BLaER1 treated with 17β-estradiol and CSF1 and Interleukin-3, amounts not matched to agents 10 nM and 100 nM (cell line): ENCODE data around the gene TYSND1.
"Not testable (repeated sequence)": the region's sequence is repeated elsewhere in the genome, so short reads cannot be mapped to it uniquely, and the experiment has no call there.

Experiments
- H3K27ac ChIP-seq, 11 experiments: shearing (Covaris generic); formaldehyde crosslinking; 2 replicates each; pipeline ENCODE4 v1.8.1; 2022
- H3K27me3 ChIP-seq, 11 experiments: shearing (Covaris generic); formaldehyde crosslinking; 2 replicates each; pipeline ENCODE4 v1.8.1; 2022
- H3K36me3 ChIP-seq, 11 experiments: shearing (Covaris generic); formaldehyde crosslinking; 2 replicates each; pipeline ENCODE4 v1.8.1; 2022
- H3K4me1 ChIP-seq, 10 experiments: shearing (Covaris generic); formaldehyde crosslinking; 2 replicates each; pipeline ENCODE4 v1.8.1; 2022
- H3K4me2 ChIP-seq, 11 experiments: shearing (Covaris generic); formaldehyde crosslinking; 2 replicates each; pipeline ENCODE4 v1.8.1; 2022
- H3K4me3 ChIP-seq, 10 experiments: shearing (Covaris generic); formaldehyde crosslinking; 2 replicates each; pipeline ENCODE4 v1.8.1; 2022
- H3K9ac ChIP-seq, 11 experiments: shearing (Covaris generic); formaldehyde crosslinking; 2 replicates each; pipeline ENCODE4 v1.8.1; 2022
- H3K9me3 ChIP-seq, 11 experiments: shearing (Covaris generic); formaldehyde crosslinking; replicated peaks in 1 of 11; 2 replicates each; pipeline ENCODE4 v1.8.1; 2022
- H4K20me1 ChIP-seq, 11 experiments: shearing (Covaris generic); formaldehyde crosslinking; 2 replicates each; pipeline ENCODE4 v1.8.1; 2022
- Cebpa-rat ChIP-seq, 11 experiments: shearing (Covaris generic); IDR thresholded peaks; 2 replicates each; pipeline ENCODE4 v1.8.1; 2022

Gene TYSND1

GRCh38 chr10:70124415-70124814 lies 22.1 kb downstream of the TYSND1 start:
- Histone ChIP-seq H3K36me3 (peaks cover 0 to 57% (median 25%) of the 10 kb centered on the region in 11 experiments; a peak in 18 of 22 replicates), H3K9ac (no peak overlapping the region), H3K9me3 (peaks cover 0 to 11% (median 0%) of the 10 kb centered on the region in 11 experiments; a peak in 3 of 22 replicates), H3K4me2 (0 out of 22 replicates have a peak overlapping the region, but pooled peaks of 1 of the 11 experiments have one; percentile 13), H3K4me3 (no peak overlapping the region), H3K4me1 (peaks cover 14 to 45% (median 33%) of the 10 kb centered on the region in 10 experiments), H3K27ac (peak overlapping the region in 1 of 11 experiments; percentile 71; a peak in 2 of 22 replicates), H3K27me3 (no peaks in the 10 kb centered on the region), H4K20me1 (peaks cover 0 to 25% (median 0%) of the 10 kb centered on the region in 11 experiments; a peak in 5 of 22 replicates)
- TF ChIP-seq Cebpa-rat (IDR thresholded peaks at IDR 0.05) = no peak

- Histone ChIP-seq H3K9me3 (peaks cover 0 to 11% (median 0%) of the 10 kb centered on the region in 11 experiments; a peak in 3 of 22 replicates), H3K4me1 (peaks cover 14 to 45% (median 33%) of the 10 kb centered on the region in 10 experiments), H4K20me1 (peaks cover 0 to 25% (median 0%) of the 10 kb centered on the region in 11 experiments; a peak in 5 of 22 replicates), H3K4me2 (peak overlapping the region in 2 of 11 experiments; percentile 27 to 51; a peak in 3 of 22 replicates), H3K36me3 (peaks cover 0 to 63% (median 28%) of the 10 kb centered on the region in 11 experiments; a peak in 19 of 22 replicates), H3K27ac (peak overlapping the region in 4 of 11 experiments; percentile 18 to 53 (median 30); a peak in 4 of 22 replicates), H3K27me3 (no peaks in the 10 kb centered on the region), H3K9ac (no peak overlapping the region), H3K4me3 (no peak overlapping the region)
- no peak for TF ChIP-seq Cebpa-rat (IDR thresholded peaks at IDR 0.05)
These were observed 22.7 kb downstream of the TYSND1 start for GRCh38 chr10:70123817-70124216.

DNA sequence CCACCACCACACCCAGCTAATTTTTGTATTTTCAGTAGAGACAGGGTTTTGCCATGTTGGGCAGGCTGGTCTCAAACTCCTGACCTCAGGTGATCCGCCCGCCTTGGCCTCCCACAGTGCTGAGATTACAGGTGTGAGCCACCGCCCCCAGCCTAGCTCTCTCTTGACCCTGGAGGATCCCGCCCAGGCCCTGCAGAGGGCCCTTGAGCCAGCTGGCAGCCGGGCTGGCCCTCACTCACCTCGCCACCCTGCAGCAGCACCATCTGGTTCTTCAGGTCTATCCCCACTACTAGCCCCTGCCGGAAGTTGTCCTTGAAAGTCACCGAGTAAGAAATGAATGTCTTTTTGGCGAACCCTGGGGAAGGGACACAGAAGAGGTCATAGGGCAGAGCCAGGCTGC lies 23.3 kb downstream of the TYSND1 start:
- Histone ChIP-seq H3K4me1 (peaks cover 14 to 45% (median 33%) of the 10 kb centered on the region in 10 experiments), H3K9me3 (peaks cover 0 to 11% (median 0%) of the 10 kb centered on the region in 11 experiments; a peak in 3 of 22 replicates), H3K36me3 (peaks cover 0 to 63% (median 28%) of the 10 kb centered on the region in 11 experiments; a peak in 19 of 22 replicates), H4K20me1 (peaks cover 0 to 20% (median 0%) of the 10 kb centered on the region in 11 experiments; a peak in 5 of 22 replicates), H3K9ac (0 out of 22 replicates have a peak overlapping the region, but pooled peaks of 1 of the 11 experiments have one; percentile 8), H3K4me2 (peak overlapping the region in 5 of 11 experiments; percentile 2 to 51 (median 27); a peak in 7 of 22 replicates), H3K27ac (peak overlapping the region in 7 of 11 experiments; percentile 8 to 53 (median 25); a peak in 10 of 22 replicates)
- not testable (repeated sequence) for H3K4me3 ChIP-seq, H3K27me3 ChIP-seq

- peaks cover 14 to 45% (median 33%) of the 10 kb centered on the region in 10 experiments for H3K4me1 ChIP-seq
- H3K36me3 ChIP-seq = peaks cover 0 to 66% (median 32%) of the 10 kb centered on the region in 11 experiments; a peak in 19 of 22 replicates
- H4K20me1 ChIP-seq = peaks cover 0 to 16% (median 0%) of the 10 kb centered on the region in 11 experiments; a peak in 5 of 22 replicates
- H3K9ac ChIP-seq = peak overlapping the region in 1 of 11 experiments; percentile 6; a peak in 1 of 22 replicates
- H3K4me3 ChIP-seq = no peak overlapping the region
- peak overlapping the region in 5 of 11 experiments; percentile 2 to 51 (median 27); a peak in 8 of 22 replicates for H3K4me2 ChIP-seq
- peak overlapping the region in 5 of 11 experiments; percentile 23 to 53 (median 26); a peak in 7 of 22 replicates for H3K27ac ChIP-seq
- H3K27me3 ChIP-seq = no peaks in the 10 kb centered on the region
- peaks cover 0 to 11% (median 0%) of the 10 kb centered on the region in 11 experiments; a peak in 3 of 22 replicates for H3K9me3 ChIP-seq
- no peak; a peak in 1 of 22 replicates for TF ChIP-seq Cebpa-rat (IDR thresholded peaks at IDR 0.05)
These were observed 23.8 kb downstream of the TYSND1 start for GRCh38 chr10:70122742-70123141.

- peaks cover 0 to 19% (median 0%) of the 10 kb centered on the region in 11 experiments; a peak in 3 of 22 replicates for H4K20me1 ChIP-seq
- peaks cover 0 to 11% (median 0%) of the 10 kb centered on the region in 11 experiments; a peak in 3 of 22 replicates for H3K9me3 ChIP-seq
- H3K27ac ChIP-seq = no peak overlapping the region
- no peaks in the 10 kb centered on the region for H3K27me3 ChIP-seq
- no peak overlapping the region for H3K9ac ChIP-seq
- H3K4me1 ChIP-seq = peaks cover 11 to 38% (median 26%) of the 10 kb centered on the region in 10 experiments
- H3K36me3 ChIP-seq = peaks cover 0 to 75% (median 41%) of the 10 kb centered on the region in 11 experiments; a peak in 19 of 22 replicates
- H3K4me2 ChIP-seq = no peak overlapping the region
- no peak overlapping the region for H3K4me3 ChIP-seq
- TF ChIP-seq Cebpa-rat (IDR thresholded peaks at IDR 0.05) = no peak
These were observed 25.1 kb downstream of the TYSND1 start for GRCh38 chr10:70121281-70121949.

GRCh38 chr10:70120417-70120816 lies 26.1 kb downstream of the TYSND1 start:
- no peak overlapping the region for H3K4me3 ChIP-seq
- no peak overlapping the region for H3K27ac ChIP-seq
- H3K9ac ChIP-seq = no peak overlapping the region
- no peak overlapping the region for H3K4me2 ChIP-seq
- TF ChIP-seq Cebpa-rat (IDR thresholded peaks at IDR 0.05) = no peak
- H3K9me3 ChIP-seq = peaks cover 0 to 9% (median 0%) of the 10 kb centered on the region in 11 experiments; a peak in 3 of 22 replicates
- peaks cover 0 to 80% (median 47%) of the 10 kb centered on the region in 11 experiments; a peak in 19 of 22 replicates for H3K36me3 ChIP-seq
- peaks cover under 1 to 28% (median 17%) of the 10 kb centered on the region in 10 experiments; a peak in 17 of 20 replicates for H3K4me1 ChIP-seq
- H4K20me1 ChIP-seq = peaks cover 0 to 22% (median 0%) of the 10 kb centered on the region in 11 experiments; a peak in 2 of 22 replicates
- no peaks in the 10 kb centered on the region for H3K27me3 ChIP-seq

DNA sequence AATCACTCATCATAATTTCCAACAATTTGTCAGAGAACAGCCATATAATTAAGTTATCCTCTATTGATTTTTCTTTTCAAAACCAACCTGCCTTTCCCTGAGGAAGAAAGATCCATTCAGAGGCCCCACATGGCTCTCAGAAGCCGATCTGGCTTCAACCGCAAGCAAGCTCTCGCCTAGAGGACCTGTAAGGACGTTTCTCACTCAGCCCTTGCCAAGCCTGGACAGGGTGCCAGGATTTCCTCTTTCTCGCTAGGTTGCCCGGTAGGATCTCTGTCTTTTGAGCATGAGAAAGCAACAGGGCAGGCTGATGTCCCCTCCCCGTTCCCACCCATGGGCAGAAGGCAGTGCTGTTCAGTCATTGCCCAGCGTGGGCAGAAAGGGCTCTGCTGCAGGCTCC lies 26.9 kb downstream of the TYSND1 start:
- peaks cover 0 to 24% (median 13%) of the 10 kb centered on the region in 10 experiments; a peak in 13 of 20 replicates for H3K4me1 ChIP-seq
- no peak overlapping the region for H3K4me3 ChIP-seq
- H3K9me3 ChIP-seq = peaks cover 0 to 1% (median 0%) of the 10 kb centered on the region in 11 experiments; a peak in 2 of 22 replicates
- H3K27me3 ChIP-seq = no peaks in the 10 kb centered on the region
- TF ChIP-seq Cebpa-rat (IDR thresholded peaks at IDR 0.05) = no peak
- no peak overlapping the region for H3K4me2 ChIP-seq
- H3K27ac ChIP-seq = no peak overlapping the region
- peaks cover 4 to 88% (median 54%) of the 10 kb centered on the region in 11 experiments; a peak in 20 of 22 replicates for H3K36me3 ChIP-seq
- no peak overlapping the region for H3K9ac ChIP-seq
- peaks cover 0 to 22% (median 0%) of the 10 kb centered on the region in 11 experiments; a peak in 2 of 22 replicates for H4K20me1 ChIP-seq

GRCh38 chr10:70119197-70119596 lies 27.3 kb downstream of the TYSND1 start:
- no peak for TF ChIP-seq Cebpa-rat (IDR thresholded peaks at IDR 0.05)
- no peaks in the 10 kb centered on the region for H3K9me3 ChIP-seq
- no peak overlapping the region for H3K4me3 ChIP-seq
- H3K4me2 ChIP-seq = no peak overlapping the region
- peaks cover 0 to 20% (median 11%) of the 10 kb centered on the region in 10 experiments; a peak in 16 of 20 replicates for H3K4me1 ChIP-seq
- no peak overlapping the region for H3K27ac ChIP-seq
- no peaks in the 10 kb centered on the region for H3K27me3 ChIP-seq
- H3K36me3 ChIP-seq = peaks cover 5 to 92% (median 59%) of the 10 kb centered on the region in 11 experiments; a peak in 20 of 22 replicates
- peaks cover 0 to 22% (median 0%) of the 10 kb centered on the region in 11 experiments; a peak in 2 of 22 replicates for H4K20me1 ChIP-seq
- no peak overlapping the region for H3K9ac ChIP-seq
